Caco-2 (cell line): ENCODE results near the gene MED13L. TPM values are rescaled to one million over a fixed set of nuclear protein-coding genes. Genes with fewer than 3 reads are reported as not detected.

Experiments
- BruUV-seq: library from RNA; stranded (reverse); fragments of 400-500 nt; replicated peaks from 2 replicates; lab custom pipeline; 2021; lab: Mats Ljungman, UMichigan
- CTCF ChIA-PET: fragments of 300-600 bp; sonication (Branson Sonifier 250); formaldehyde crosslinking; loops from one replicate; lab custom pipeline; 2022; ENCODE audit warnings: antibody characterized with exemption; lab: Charles Lee
- POLR2A ChIA-PET: fragments of 300-600 bp; sonication (Branson Sonifier 250); formaldehyde crosslinking; loops from one replicate; lab custom pipeline; 2022; ENCODE audit warnings: antibody characterized with exemption; lab: Charles Lee
- DNase-seq, 2 experiments: peaks; one replicate each; pipeline versions ENCODE4 v3.0.0 to v3.0.0-alpha.2; 2020 to 2022
- H3K27me3 ChIP-seq: replicated peaks from 2 replicates; pipeline ENCODE4 v1.6.0; 2011; ENCODE audit warnings: low read length; ENCODE audit not compliant: control insufficient read depth, insufficient read depth
- H3K36me3 ChIP-seq: 2 replicates; pipeline ENCODE4 v1.5.1; 2011; ENCODE audit warnings: low read length; ENCODE audit not compliant: control insufficient read depth, insufficient read depth
- H3K4me1 ChIP-seq: fragments of 250-450 bp; sonication (Bioruptor Pico); 2 replicates; pipeline ENCODE4 v1.5.1; 2020; ENCODE audit warnings: mild to moderate bottlenecking
- H3K4me3 ChIP-seq: 2 replicates; pipeline ENCODE4 v1.5.1; 2011; ENCODE audit warnings: low read depth, mild to moderate bottlenecking, control low read depth, low read length
- H3K9me3 ChIP-seq: fragments of 250-450 bp; sonication (Bioruptor Pico); 2 replicates; pipeline ENCODE4 v1.5.1; 2020; ENCODE audit warnings: mild to moderate bottlenecking, moderate library complexity
- H3K27ac Mint-ChIP-seq: one replicate; pipeline ENCODE4 v1.8.0; 2022; ENCODE audit warnings: mixed read lengths; ENCODE audit not compliant: unreplicated experiment
- H3K27me3 Mint-ChIP-seq: one replicate; pipeline ENCODE4 v1.8.0; 2022; ENCODE audit warnings: mixed read lengths; ENCODE audit not compliant: insufficient read depth, unreplicated experiment
- H3K36me3 Mint-ChIP-seq: one replicate; pipeline ENCODE4 v1.8.0; 2022; ENCODE audit warnings: mild to moderate bottlenecking, mixed read lengths; ENCODE audit not compliant: insufficient read depth, unreplicated experiment
- H3K4me1 Mint-ChIP-seq: one replicate; pipeline ENCODE4 v1.8.0; 2022; ENCODE audit warnings: low read depth, mixed read lengths; ENCODE audit not compliant: unreplicated experiment
- H3K4me3 Mint-ChIP-seq: one replicate; pipeline ENCODE4 v1.8.0; 2022; ENCODE audit warnings: mild to moderate bottlenecking, moderate library complexity, mixed read lengths; ENCODE audit not compliant: unreplicated experiment
- H3K9me3 Mint-ChIP-seq: one replicate; pipeline ENCODE4 v1.8.0; 2022; ENCODE audit warnings: mixed read lengths; ENCODE audit not compliant: unreplicated experiment
- intact Hi-C: fragments of 100-400 bp; cut with micrococcal nuclease; formaldehyde crosslinking; loops from one replicate; pipeline ENCODE4 v1.10.0; 2022; ENCODE audit not compliant: unreplicated experiment
- total RNA-seq: library from RNA; stranded (reverse); gene quantifications from 2 replicates; pipeline ENCODE4 v1.2.3, GENCODE V29; 2022
- TF ChIP-seq, protein P1 (sequence below), 2 experiments: fragments of 200-600 bp in 1 of 2; IDR thresholded peaks; 1 replicate in 1 of 2; 2 replicates in 1 of 2; pipeline versions ENCODE4 v1.5.1 to v1.8.0; 2011 to 2022; ENCODE audit warnings: antibody characterized with exemption in 1 of 2, control low read depth in 1 of 2, inconsistent platforms in 1 of 2, low read depth in 1 of 2, low read length in 1 of 2, mild to moderate bottlenecking in 1 of 2, moderate library complexity in 1 of 2; ENCODE audit not compliant: insufficient read depth in 1 of 2, severe bottlenecking in 1 of 2, unreplicated experiment in 1 of 2

Gene MED13L
- total RNA-seq, 1 experiment from 2014 or later: 160 TPM

DNA sequence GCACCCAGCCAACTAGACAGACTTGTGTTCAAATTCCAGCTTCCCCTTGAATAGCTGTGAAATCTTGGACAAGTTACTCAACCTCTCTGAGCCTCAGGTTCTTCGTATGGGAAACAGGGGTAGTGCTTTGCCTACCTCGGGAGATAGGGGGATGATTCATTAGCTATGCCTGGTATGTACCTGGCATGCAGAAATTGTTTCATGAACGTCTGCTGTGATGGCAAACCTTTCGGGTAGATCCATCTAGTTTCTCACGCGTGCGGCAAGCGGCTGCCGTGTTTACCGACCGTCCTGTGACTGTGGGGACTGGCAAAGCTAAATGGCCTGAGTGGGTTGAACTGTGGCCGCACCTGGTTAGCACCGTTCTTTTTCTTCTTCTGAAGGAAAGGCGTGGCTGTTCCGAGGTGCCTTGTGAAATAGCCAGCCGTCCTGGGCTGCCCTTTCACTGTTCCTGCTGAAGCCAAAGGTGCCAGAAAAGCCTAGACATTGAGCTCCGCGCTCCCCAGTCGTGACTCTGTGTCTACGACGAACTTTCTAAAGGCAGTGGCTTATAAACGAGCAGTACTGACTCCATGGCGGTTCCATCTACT lies 40.6 kb upstream of the MED13L start:
- Mint-ChIP-seq H3K9me3 (no peaks in the 10 kb centered on the region), H3K4me1 (peaks cover 21% of the 10 kb centered on the region), H3K4me3 (no peak overlapping the region), H3K27ac (no peak overlapping the region), H3K27me3 (no peaks in the 10 kb centered on the region), H3K36me3 (peaks cover 5% of the 10 kb centered on the region)
- Histone ChIP-seq H3K4me1 (peaks cover 14% of the 10 kb centered on the region), H3K27me3 (no peaks in the 10 kb centered on the region), H3K36me3 (no peaks in the 10 kb centered on the region; the same call in 1 of the 2 replicates), H3K9me3 (no peaks in the 10 kb centered on the region), H3K4me3 (no peak overlapping the region)
- intact Hi-C loops: no loop called here
- ChIA-PET POLR2A (no interaction called here), CTCF (no interaction called here)
- TF ChIP-seq, protein P1, sequence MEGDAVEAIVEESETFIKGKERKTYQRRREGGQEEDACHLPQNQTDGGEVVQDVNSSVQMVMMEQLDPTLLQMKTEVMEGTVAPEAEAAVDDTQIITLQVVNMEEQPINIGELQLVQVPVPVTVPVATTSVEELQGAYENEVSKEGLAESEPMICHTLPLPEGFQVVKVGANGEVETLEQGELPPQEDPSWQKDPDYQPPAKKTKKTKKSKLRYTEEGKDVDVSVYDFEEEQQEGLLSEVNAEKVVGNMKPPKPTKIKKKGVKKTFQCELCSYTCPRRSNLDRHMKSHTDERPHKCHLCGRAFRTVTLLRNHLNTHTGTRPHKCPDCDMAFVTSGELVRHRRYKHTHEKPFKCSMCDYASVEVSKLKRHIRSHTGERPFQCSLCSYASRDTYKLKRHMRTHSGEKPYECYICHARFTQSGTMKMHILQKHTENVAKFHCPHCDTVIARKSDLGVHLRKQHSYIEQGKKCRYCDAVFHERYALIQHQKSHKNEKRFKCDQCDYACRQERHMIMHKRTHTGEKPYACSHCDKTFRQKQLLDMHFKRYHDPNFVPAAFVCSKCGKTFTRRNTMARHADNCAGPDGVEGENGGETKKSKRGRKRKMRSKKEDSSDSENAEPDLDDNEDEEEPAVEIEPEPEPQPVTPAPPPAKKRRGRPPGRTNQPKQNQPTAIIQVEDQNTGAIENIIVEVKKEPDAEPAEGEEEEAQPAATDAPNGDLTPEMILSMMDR (IDR thresholded peaks at IDR 0.05; ENCODE audit: insufficient read depth in 1 of 2, low read depth in 1 of 2, low read length in 1 of 2, severe bottlenecking in 1 of 2, unreplicated experiment in 1 of 2): no peak
- no TSS peak for BruUV-seq
- peak in 1 of 2 experiments; percentile 34 for DNase-seq

DNA sequence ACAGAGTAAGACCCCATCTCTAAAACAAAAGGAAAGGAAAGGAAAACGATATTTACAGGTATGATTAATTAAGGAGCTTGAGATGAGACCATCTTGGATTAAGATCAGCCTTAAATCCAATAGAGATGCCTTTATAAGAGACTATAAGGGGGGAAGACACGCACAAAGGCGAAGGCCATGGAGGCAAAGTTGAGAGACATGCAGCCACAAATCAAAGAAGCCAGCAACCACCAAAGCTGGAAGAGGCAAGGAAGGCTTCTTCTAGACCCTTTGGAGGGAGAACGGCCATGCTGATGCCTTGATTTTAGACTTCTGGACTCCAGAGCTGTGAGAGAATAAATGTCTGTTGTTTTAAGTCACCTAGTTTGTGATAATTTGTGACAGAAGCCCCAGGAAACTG lies 39.6 kb upstream of the MED13L start:
- H3K27ac Mint-ChIP-seq: no peak overlapping the region
- H3K4me1 Mint-ChIP-seq: peaks cover 23% of the 10 kb centered on the region
- TF ChIP-seq, protein P1 (IDR thresholded peaks at IDR 0.05; ENCODE audit: insufficient read depth in 1 of 2, low read depth in 1 of 2, low read length in 1 of 2, severe bottlenecking in 1 of 2, unreplicated experiment in 1 of 2): no peak
- ChIA-PET CTCF (no interaction called here), POLR2A (no interaction called here)
- no peak for DNase-seq
- H3K9me3 ChIP-seq: no peaks in the 10 kb centered on the region
- H3K27me3 Mint-ChIP-seq: no peaks in the 10 kb centered on the region
- no peak overlapping the region for H3K4me3 ChIP-seq
- no TSS peak for BruUV-seq
- peaks cover 14% of the 10 kb centered on the region for H3K4me1 ChIP-seq
- H3K9me3 Mint-ChIP-seq: no peaks in the 10 kb centered on the region
- H3K36me3 ChIP-seq: no peaks in the 10 kb centered on the region; the same call in 1 of the 2 replicates
- H3K4me3 Mint-ChIP-seq: no peak overlapping the region
- intact Hi-C loops: no loop called here
- no peaks in the 10 kb centered on the region for H3K27me3 ChIP-seq
- peaks cover 5% of the 10 kb centered on the region for H3K36me3 Mint-ChIP-seq

DNA sequence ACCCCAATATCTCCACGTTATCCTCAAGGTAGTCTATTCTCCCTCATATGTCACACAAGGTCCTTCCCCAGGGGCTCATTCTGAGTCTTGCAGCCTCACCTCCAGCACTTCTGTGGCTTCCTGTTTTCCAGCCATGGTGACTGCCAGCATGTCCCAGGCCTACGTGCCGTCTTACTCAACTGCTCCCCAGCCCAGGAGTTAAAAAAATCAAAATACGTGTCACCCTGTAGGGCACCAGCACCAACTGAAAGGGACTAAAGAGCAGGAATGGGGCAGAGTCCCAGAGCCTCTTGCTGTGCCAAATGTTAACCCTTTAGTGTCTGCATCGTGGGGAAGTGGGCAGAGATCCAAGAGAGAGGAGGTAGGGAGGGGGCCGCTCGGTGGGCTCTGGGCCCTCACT lies 37.0 kb upstream of the MED13L start:
- 0 out of 2 replicates have a peak, but pooled peaks cover 7% of the 10 kb centered on the region for H3K9me3 ChIP-seq
- H3K4me3 ChIP-seq: no peak overlapping the region
- Mint-ChIP-seq H3K4me1 (peaks cover 16% of the 10 kb centered on the region), H3K27me3 (no peaks in the 10 kb centered on the region), H3K27ac (no peak overlapping the region), H3K9me3 (peaks cover 9% of the 10 kb centered on the region), H3K36me3 (no peaks in the 10 kb centered on the region), H3K4me3 (no peak overlapping the region)
- intact Hi-C loops: no loop called here
- no peaks in the 10 kb centered on the region for H3K27me3 ChIP-seq
- no peak for DNase-seq
- TF ChIP-seq, protein P1 (IDR thresholded peaks at IDR 0.05; ENCODE audit: insufficient read depth in 1 of 2, low read depth in 1 of 2, low read length in 1 of 2, severe bottlenecking in 1 of 2, unreplicated experiment in 1 of 2): no peak
- CTCF ChIA-PET: no interaction called here
- no peaks in the 10 kb centered on the region for H3K4me1 ChIP-seq
- no TSS peak for BruUV-seq
- POLR2A ChIA-PET: no interaction called here
- H3K36me3 ChIP-seq: no peaks in the 10 kb centered on the region
